Measurements from ENCODE around the gene GBE1. TPM values are rescaled to one million over a fixed set of nuclear protein-coding genes. Genes with fewer than 3 reads are reported as not detected.

Gene GBE1
- total RNA-seq, 1 donor from 2014 or later = 10.9 TPM

GRCh38 chr3:81694662-81695061, 66.8 kb downstream of the GBE1 start:
- H3K9me3 Mint-ChIP-seq (ENCODE audit: low read depth) = peaks cover 6% of the 10 kb centered on the region
- no peak overlapping the region for H3K4me3 Mint-ChIP-seq (ENCODE audit: low read depth)
- H3K36me3 Mint-ChIP-seq (ENCODE audit: insufficient read depth) = peaks cover 1% of the 10 kb centered on the region
- H3K27me3 Mint-ChIP-seq = no peaks in the 10 kb centered on the region
- no peak overlapping the region for H3K27ac Mint-ChIP-seq
- DNase-seq (ENCODE audit: low spot score, unreplicated experiment) = no peak
- TF ChIP-seq, protein P1, sequence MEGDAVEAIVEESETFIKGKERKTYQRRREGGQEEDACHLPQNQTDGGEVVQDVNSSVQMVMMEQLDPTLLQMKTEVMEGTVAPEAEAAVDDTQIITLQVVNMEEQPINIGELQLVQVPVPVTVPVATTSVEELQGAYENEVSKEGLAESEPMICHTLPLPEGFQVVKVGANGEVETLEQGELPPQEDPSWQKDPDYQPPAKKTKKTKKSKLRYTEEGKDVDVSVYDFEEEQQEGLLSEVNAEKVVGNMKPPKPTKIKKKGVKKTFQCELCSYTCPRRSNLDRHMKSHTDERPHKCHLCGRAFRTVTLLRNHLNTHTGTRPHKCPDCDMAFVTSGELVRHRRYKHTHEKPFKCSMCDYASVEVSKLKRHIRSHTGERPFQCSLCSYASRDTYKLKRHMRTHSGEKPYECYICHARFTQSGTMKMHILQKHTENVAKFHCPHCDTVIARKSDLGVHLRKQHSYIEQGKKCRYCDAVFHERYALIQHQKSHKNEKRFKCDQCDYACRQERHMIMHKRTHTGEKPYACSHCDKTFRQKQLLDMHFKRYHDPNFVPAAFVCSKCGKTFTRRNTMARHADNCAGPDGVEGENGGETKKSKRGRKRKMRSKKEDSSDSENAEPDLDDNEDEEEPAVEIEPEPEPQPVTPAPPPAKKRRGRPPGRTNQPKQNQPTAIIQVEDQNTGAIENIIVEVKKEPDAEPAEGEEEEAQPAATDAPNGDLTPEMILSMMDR (IDR thresholded peaks at IDR 0.05; ENCODE audit: unreplicated experiment) = no peak
- H3K4me1 Mint-ChIP-seq (ENCODE audit: low read depth) = peaks cover 7% of the 10 kb centered on the region

GRCh38 chr3:81692766-81693165, 68.7 kb downstream of the GBE1 start:
- peaks cover 6% of the 10 kb centered on the region for H3K9me3 Mint-ChIP-seq (ENCODE audit: low read depth)
- H3K27me3 Mint-ChIP-seq = no peaks in the 10 kb centered on the region
- TF ChIP-seq, protein P1 (IDR thresholded peaks at IDR 0.05; ENCODE audit: unreplicated experiment) = no peak
- no peak for DNase-seq (ENCODE audit: low spot score, unreplicated experiment)
- H3K4me1 Mint-ChIP-seq (ENCODE audit: low read depth) = no peaks in the 10 kb centered on the region
- peaks cover 1% of the 10 kb centered on the region for H3K36me3 Mint-ChIP-seq (ENCODE audit: insufficient read depth)
- no peak overlapping the region for H3K4me3 Mint-ChIP-seq (ENCODE audit: low read depth)
- H3K27ac Mint-ChIP-seq = no peak overlapping the region

GRCh38 chr3:81689617-81690016, 71.8 kb downstream of the GBE1 start:
- no peaks in the 10 kb centered on the region for H3K36me3 Mint-ChIP-seq (ENCODE audit: insufficient read depth)
- H3K4me1 Mint-ChIP-seq (ENCODE audit: low read depth) = peaks cover 7% of the 10 kb centered on the region
- H3K27me3 Mint-ChIP-seq = no peaks in the 10 kb centered on the region
- DNase-seq (ENCODE audit: low spot score, unreplicated experiment) = no peak
- TF ChIP-seq, protein P1 (IDR thresholded peaks at IDR 0.05; ENCODE audit: unreplicated experiment) = no peak
- no peak overlapping the region for H3K4me3 Mint-ChIP-seq (ENCODE audit: low read depth)
- no peak overlapping the region for H3K27ac Mint-ChIP-seq
- H3K9me3 Mint-ChIP-seq (ENCODE audit: low read depth) = peaks cover 4% of the 10 kb centered on the region

GRCh38 chr3:81684751-81685395, 76.6 kb downstream of the GBE1 start:
- H3K4me3 Mint-ChIP-seq (ENCODE audit: low read depth) = no peak overlapping the region
- no peaks in the 10 kb centered on the region for H3K27me3 Mint-ChIP-seq
- no peaks in the 10 kb centered on the region for H3K36me3 Mint-ChIP-seq (ENCODE audit: insufficient read depth)
- TF ChIP-seq, protein P1 (IDR thresholded peaks at IDR 0.05; ENCODE audit: unreplicated experiment) = no peak
- no peak for DNase-seq (ENCODE audit: low spot score, unreplicated experiment)
- H3K4me1 Mint-ChIP-seq (ENCODE audit: low read depth) = peaks cover 11% of the 10 kb centered on the region
- no peak overlapping the region for H3K27ac Mint-ChIP-seq
- H3K9me3 Mint-ChIP-seq (ENCODE audit: low read depth) = peaks cover 3% of the 10 kb centered on the region

- DNase-seq (ENCODE audit: low spot score, unreplicated experiment) = no peak
- Mint-ChIP-seq H3K27ac (no peak overlapping the region), H3K4me1 (ENCODE audit: low read depth) (peaks cover 5% of the 10 kb centered on the region), H3K9me3 (ENCODE audit: low read depth) (peaks cover 2% of the 10 kb centered on the region), H3K27me3 (no peaks in the 10 kb centered on the region), H3K36me3 (ENCODE audit: insufficient read depth) (no peaks in the 10 kb centered on the region), H3K4me3 (ENCODE audit: low read depth) (no peak overlapping the region)
- TF ChIP-seq, protein P1 (IDR thresholded peaks at IDR 0.05; ENCODE audit: unreplicated experiment) = no peak
Observed at GRCh38 chr3:81676706-81677456, 84.6 kb downstream of the GBE1 start.
